ENCODE data around the gene AHNAK2. TPM values are rescaled to one million over a fixed set of nuclear protein-coding genes. Genes with fewer than 3 reads are reported as not detected.
A peak's percentile ranks its signal among the peaks of the same experiment; 100 is the strongest.

The AHNAK2 gene
- total and polyA plus RNA-seq, 2 donors from 2014 or later, result 1.1 to 72.0 TPM

DNA sequence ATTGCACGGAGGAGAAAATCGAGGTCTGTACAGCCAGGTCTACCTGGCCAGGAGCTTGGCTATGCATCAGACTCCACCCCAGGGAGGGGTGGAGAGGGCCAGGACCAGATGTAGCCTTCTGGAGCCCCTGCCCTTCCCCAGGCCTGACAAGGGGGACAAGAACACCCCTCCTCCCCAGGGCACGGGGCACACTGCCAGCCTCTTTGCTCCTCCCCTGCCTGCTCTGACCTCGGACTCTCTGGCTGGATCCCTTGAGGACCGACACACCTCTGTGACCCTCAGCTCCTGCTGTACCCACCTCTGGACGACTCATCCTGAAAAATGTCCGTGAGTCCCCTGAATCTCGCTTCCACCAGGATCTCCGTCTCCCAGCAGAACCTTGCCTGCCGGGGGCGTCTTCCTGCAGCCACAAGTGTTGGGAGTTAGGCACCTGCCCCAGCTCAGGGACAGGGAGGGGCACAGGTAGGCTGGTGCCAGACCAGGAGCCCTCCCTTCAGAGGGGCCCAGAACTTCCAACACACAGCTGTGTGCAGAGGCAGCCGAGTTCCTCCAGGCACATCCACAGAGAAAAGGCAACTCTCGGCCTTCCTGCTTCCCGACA lies 21.8 kb downstream of the AHNAK2 start:
- H3K9ac ChIP-seq (ENCODE audit: low read length in 3 of 3), result no peak overlapping the region
- TF ChIP-seq, protein P1, sequence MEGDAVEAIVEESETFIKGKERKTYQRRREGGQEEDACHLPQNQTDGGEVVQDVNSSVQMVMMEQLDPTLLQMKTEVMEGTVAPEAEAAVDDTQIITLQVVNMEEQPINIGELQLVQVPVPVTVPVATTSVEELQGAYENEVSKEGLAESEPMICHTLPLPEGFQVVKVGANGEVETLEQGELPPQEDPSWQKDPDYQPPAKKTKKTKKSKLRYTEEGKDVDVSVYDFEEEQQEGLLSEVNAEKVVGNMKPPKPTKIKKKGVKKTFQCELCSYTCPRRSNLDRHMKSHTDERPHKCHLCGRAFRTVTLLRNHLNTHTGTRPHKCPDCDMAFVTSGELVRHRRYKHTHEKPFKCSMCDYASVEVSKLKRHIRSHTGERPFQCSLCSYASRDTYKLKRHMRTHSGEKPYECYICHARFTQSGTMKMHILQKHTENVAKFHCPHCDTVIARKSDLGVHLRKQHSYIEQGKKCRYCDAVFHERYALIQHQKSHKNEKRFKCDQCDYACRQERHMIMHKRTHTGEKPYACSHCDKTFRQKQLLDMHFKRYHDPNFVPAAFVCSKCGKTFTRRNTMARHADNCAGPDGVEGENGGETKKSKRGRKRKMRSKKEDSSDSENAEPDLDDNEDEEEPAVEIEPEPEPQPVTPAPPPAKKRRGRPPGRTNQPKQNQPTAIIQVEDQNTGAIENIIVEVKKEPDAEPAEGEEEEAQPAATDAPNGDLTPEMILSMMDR (IDR thresholded peaks at IDR 0.05; ENCODE audit: borderline replicate concordance, extremely low read depth, insufficient read depth), result no peak
- no peak overlapping the region for H3K27ac ChIP-seq (ENCODE audit: low read depth in 2 of 2, low read length in 2 of 2)
- no peaks in the 10 kb centered on the region for H3K9me3 ChIP-seq (ENCODE audit: control insufficient read depth in 2 of 3, insufficient read depth in 1 of 3, low read length in 3 of 3)
- no peak overlapping the region for H3K4me3 ChIP-seq (ENCODE audit: low read length in 3 of 3)
- H3K36me3 ChIP-seq (ENCODE audit: control insufficient read depth in 2 of 3, insufficient read depth in 3 of 3, low read length in 3 of 3), result no peaks in the 10 kb centered on the region
- intact Hi-C loops (cut with DNase I), result no loop called here
- DNase-seq, result peak in 1 of 5 donors; percentile 61
- no peak for FAIRE-seq
- H3K27me3 ChIP-seq (ENCODE audit: control insufficient read depth, insufficient read depth, low read length), result no peaks in the 10 kb centered on the region
- no peaks in the 10 kb centered on the region for H3K4me1 ChIP-seq (ENCODE audit: control insufficient read depth in 2 of 3, insufficient read depth in 2 of 3, low read depth in 1 of 3, low read length in 3 of 3)

DNA sequence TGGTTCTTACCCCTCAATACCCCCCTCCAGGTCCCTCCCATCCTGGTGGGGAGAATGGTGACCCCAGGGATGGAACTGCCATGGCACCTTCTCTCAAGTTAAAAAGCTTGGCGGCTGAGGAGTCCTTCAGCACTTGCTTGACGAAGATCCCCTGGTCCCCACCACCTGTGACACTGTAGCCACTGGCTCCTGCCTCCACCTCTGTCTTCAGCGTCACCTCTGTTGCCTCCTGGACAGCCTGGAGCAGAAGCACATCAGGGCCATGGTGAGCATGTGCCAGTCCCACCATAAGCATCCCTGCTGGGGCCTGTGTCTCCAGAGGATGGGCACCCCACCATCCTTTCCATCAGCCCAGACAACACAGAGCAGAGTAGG lies 22.8 kb downstream of the AHNAK2 start:
- Histone ChIP-seq H3K4me3 (ENCODE audit: low read length in 3 of 3) (no peak overlapping the region), H3K4me1 (ENCODE audit: control insufficient read depth in 2 of 3, insufficient read depth in 2 of 3, low read depth in 1 of 3, low read length in 3 of 3) (no peaks in the 10 kb centered on the region), H3K36me3 (ENCODE audit: control insufficient read depth in 2 of 3, insufficient read depth in 3 of 3, low read length in 3 of 3) (no peaks in the 10 kb centered on the region), H3K27ac (ENCODE audit: low read depth in 2 of 2, low read length in 2 of 2) (no peak overlapping the region), H3K27me3 (ENCODE audit: control insufficient read depth, insufficient read depth, low read length) (no peaks in the 10 kb centered on the region), H3K9me3 (ENCODE audit: control insufficient read depth in 2 of 3, insufficient read depth in 1 of 3, low read length in 3 of 3) (no peaks in the 10 kb centered on the region), H3K9ac (ENCODE audit: low read length in 3 of 3) (no peak overlapping the region)
- DNase-seq, result peak in 1 of 5 donors; percentile 30
- TF ChIP-seq, protein P1 (IDR thresholded peaks at IDR 0.05; ENCODE audit: borderline replicate concordance, extremely low read depth, insufficient read depth), result no peak
- no peak for FAIRE-seq
- intact Hi-C loops (cut with DNase I), result no loop called here

DNA sequence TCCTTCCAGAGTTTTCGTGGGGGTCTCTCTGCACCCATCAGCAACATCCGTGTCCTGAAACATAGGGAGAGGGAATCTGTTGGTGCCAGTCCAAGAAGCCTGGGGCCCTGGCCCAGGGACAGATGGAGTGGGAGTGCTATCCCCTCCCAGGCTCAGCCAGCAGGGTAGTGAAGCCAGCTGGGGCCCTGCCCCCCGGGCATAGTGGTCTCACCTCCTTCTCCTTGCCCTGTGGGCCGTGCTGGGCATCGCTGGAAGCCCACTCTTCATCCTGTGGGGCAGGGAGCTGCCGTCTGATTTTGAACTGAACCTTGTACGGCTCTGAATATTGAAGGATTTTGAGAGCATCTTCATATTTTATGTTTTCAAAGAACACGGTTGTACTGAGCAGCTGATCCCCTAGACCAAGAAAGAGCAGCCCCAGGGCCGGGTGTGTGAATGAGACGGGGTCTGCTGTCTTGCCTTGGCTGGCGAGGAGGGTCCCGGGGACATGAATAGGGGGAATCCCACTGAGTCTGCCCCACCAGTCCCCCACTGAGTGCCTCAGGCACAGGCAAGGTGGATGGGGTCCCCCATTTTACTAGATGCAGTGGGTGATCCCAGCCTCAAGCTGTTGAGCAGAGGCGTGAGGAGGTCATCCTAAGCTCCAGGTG lies 23.3 kb downstream of the AHNAK2 start:
- Histone ChIP-seq H3K9me3 (ENCODE audit: control insufficient read depth in 2 of 3, insufficient read depth in 1 of 3, low read length in 3 of 3) (no peaks in the 10 kb centered on the region), H3K27ac (ENCODE audit: low read depth in 2 of 2, low read length in 2 of 2) (no peak overlapping the region), H3K9ac (ENCODE audit: low read length in 3 of 3) (no peak overlapping the region), H3K27me3 (ENCODE audit: control insufficient read depth, insufficient read depth, low read length) (no peaks in the 10 kb centered on the region), H3K4me3 (ENCODE audit: low read length in 3 of 3) (no peak overlapping the region), H3K36me3 (ENCODE audit: control insufficient read depth in 2 of 3, insufficient read depth in 3 of 3, low read length in 3 of 3) (no peaks in the 10 kb centered on the region), H3K4me1 (ENCODE audit: control insufficient read depth in 2 of 3, insufficient read depth in 2 of 3, low read depth in 1 of 3, low read length in 3 of 3) (no peaks in the 10 kb centered on the region)
- intact Hi-C loops (cut with DNase I), result no loop called here
- DNase-seq, result peak in 1 of 5 donors; percentile 52
- TF ChIP-seq, protein P1 (IDR thresholded peaks at IDR 0.05; ENCODE audit: borderline replicate concordance, extremely low read depth, insufficient read depth), result no peak
- FAIRE-seq, result no peak
